CD4-positive, alpha-beta T cell (primary cell): Measurements from ENCODE around the gene NAPSA. TPM values are rescaled to one million over a fixed set of nuclear protein-coding genes. Genes with fewer than 3 reads are reported as not detected.
"Not testable (repeated sequence)": the region's sequence is repeated elsewhere in the genome, so short reads cannot be mapped to it uniquely, and the experiment has no call there.

Experiments
- ATAC-seq: fragments of 200-7000 bp; cut with Tn5 transposase; one replicate; pipeline ENCODE4 v1.10.0; 2022; ENCODE audit warnings: mild to moderate bottlenecking; ENCODE audit not compliant: poor library complexity
- CTCF ChIA-PET: fragments of 350-600 bp; sonication (Branson Sonifier 250); formaldehyde crosslinking; loops from one replicate; lab custom pipeline; 2021; ENCODE audit warnings: antibody characterized with exemption, inconsistent platforms; lab: Charles Lee
- POLR2A ChIA-PET: fragments of 350-600 bp; sonication (Branson Sonifier 250); formaldehyde crosslinking; loops from one replicate; lab custom pipeline; 2021; ENCODE audit warnings: antibody characterized with exemption, inconsistent platforms; lab: Charles Lee
- DNase-seq, 14 experiments: peaks; one replicate each; pipeline ENCODE4 v3.0.0-alpha.2; 2013 to 2020; ENCODE audit warnings: mixed read lengths in 2 of 14
- H3K27ac ChIP-seq, 2 donors: one replicate each; pipeline versions ENCODE4 v1.5.1 to v1.7.0; 2013; ENCODE audit warnings: low read length in 2 of 2, low read depth in 1 of 2, mild to moderate bottlenecking in 1 of 2
- H3K27me3 ChIP-seq, 2 experiments: 1 replicate in 1 of 2; 2 replicates in 1 of 2; pipeline versions ENCODE4 v1.6.1 to v1.7.0; 2013; ENCODE audit warnings: low read length in 2 of 2, control low read depth in 1 of 2, mild to moderate bottlenecking in 1 of 2, moderate library complexity in 1 of 2; ENCODE audit not compliant: insufficient read depth in 2 of 2, control insufficient read depth in 1 of 2
- H3K36me3 ChIP-seq: one replicate; pipeline ENCODE4 v1.6.1; 2013; ENCODE audit warnings: low read length, control low read depth; ENCODE audit not compliant: insufficient read depth
- H3K4me1 ChIP-seq: one replicate; pipeline ENCODE4 v1.6.1; 2013; ENCODE audit warnings: low read length, control low read depth; ENCODE audit not compliant: insufficient read depth
- H3K4me3 ChIP-seq: one replicate; pipeline ENCODE4 v1.5.1; 2013; ENCODE audit warnings: mild to moderate bottlenecking, low read length, moderate library complexity
- H3K9me3 ChIP-seq, 2 experiments: 1 replicate in 1 of 2; 2 replicates in 1 of 2; pipeline versions ENCODE4 v1.6.1 to v1.7.0; 2013; ENCODE audit warnings: low read length in 2 of 2, mild to moderate bottlenecking in 2 of 2, control low read depth in 1 of 2, moderate library complexity in 1 of 2; ENCODE audit not compliant: control insufficient read depth in 1 of 2, insufficient read depth in 1 of 2
- H3K27ac Mint-ChIP-seq: one replicate; pipeline ENCODE4 v1.8.0; 2020; ENCODE audit warnings: mixed read lengths
- H3K27me3 Mint-ChIP-seq: one replicate; pipeline ENCODE4 v1.8.0; 2021; ENCODE audit warnings: mixed read lengths
- H3K36me3 Mint-ChIP-seq: one replicate; pipeline ENCODE4 v1.8.0; 2021; ENCODE audit warnings: low read depth, mixed read lengths
- H3K4me1 Mint-ChIP-seq: one replicate; pipeline ENCODE4 v1.8.0; 2021; ENCODE audit warnings: low read depth, mixed read lengths
- H3K4me3 Mint-ChIP-seq: one replicate; pipeline ENCODE4 v1.8.0; 2020; ENCODE audit warnings: mild to moderate bottlenecking, mixed read lengths
- H3K9me3 Mint-ChIP-seq: one replicate; pipeline ENCODE4 v1.8.0; 2020; ENCODE audit warnings: mixed read lengths
- CTCF ChIP-seq: fragments of 200-600 bp; IDR thresholded peaks from one replicate; pipeline ENCODE4 v1.8.0; 2022; ENCODE audit warnings: antibody characterized with exemption, mild to moderate bottlenecking
- intact Hi-C, 2 experiments: fragments of 100-400 bp; cut with DNase I in 1 of 2; cut with micrococcal nuclease in 1 of 2; formaldehyde crosslinking; loops; one replicate each; pipeline versions ENCODE4 v1.15.1 to v1.9.0; 2023 to 2025; cut with DNase I, micrococcal nuclease
- total RNA-seq, 174 experiments: library from RNA in 2 of 174; stranded (reverse) in 2 of 174; gene quantifications; one replicate each; pipeline ENCODE4 v1.2.3 and lab custom pipeline; 2021 to 2026

The NAPSA gene
- total RNA-seq, 2 experiments from 2014 or later, result 0.61 to 0.91 TPM

- ChIA-PET CTCF (no interaction called here), POLR2A (no interaction called here)
- no peaks in the 10 kb centered on the region for H3K27me3 Mint-ChIP-seq
- peak in 1 of 14 experiments; percentile 6 for DNase-seq
- no peak overlapping the region for H3K27ac Mint-ChIP-seq
- no peak for ATAC-seq
- H3K36me3 Mint-ChIP-seq, result no peaks in the 10 kb centered on the region
- peaks cover 5% of the 10 kb centered on the region for H3K4me1 ChIP-seq
- no peaks in the 10 kb centered on the region for H3K9me3 Mint-ChIP-seq
- TF ChIP-seq CTCF, result no peak
- peaks cover 9% of the 10 kb centered on the region for H3K4me1 Mint-ChIP-seq
- intact Hi-C loops, result no loop called here
- peaks cover 5 to 10% of the 10 kb centered on the region in 2 experiments for H3K9me3 ChIP-seq
- H3K4me3 ChIP-seq, result no peak overlapping the region
- no peaks in the 10 kb centered on the region for H3K27me3 ChIP-seq
- H3K27ac ChIP-seq, result no peak overlapping the region
- no peak overlapping the region for H3K4me3 Mint-ChIP-seq
- H3K36me3 ChIP-seq, result no peaks in the 10 kb centered on the region
Observed at GRCh38 chr19:50349277-50350057, 16.0 kb downstream of the NAPSA start.

- CTCF ChIA-PET, H3K4me1 ChIP-seq, H3K36me3 Mint-ChIP-seq, H3K27me3 ChIP-seq, H3K4me1 Mint-ChIP-seq, H3K27ac ChIP-seq, ATAC-seq, H3K9me3 Mint-ChIP-seq, intact Hi-C loops, H3K27me3 Mint-ChIP-seq, H3K36me3 ChIP-seq: not testable (repeated sequence)
- peak overlapping the region; percentile 36 for H3K4me3 Mint-ChIP-seq
- Histone ChIP-seq H3K9me3 (peaks cover 5 to 11% of the 10 kb centered on the region in 2 experiments), H3K4me3 (peak overlapping the region; percentile 15)
- POLR2A ChIA-PET, result interaction anchor here (1.0 kb wide), 1 partner anchor 13 kb away, joined by 3 read pairs; no protein-coding TSS in a partner anchor
- peak in 1 of 14 experiments; percentile 9 for DNase-seq
- peak overlapping the region; percentile 21 for H3K27ac Mint-ChIP-seq
Observed at GRCh38 chr19:50347089-50347581, 18.3 kb downstream of the NAPSA start.

- Histone ChIP-seq H3K4me1 (peaks cover 5% of the 10 kb centered on the region), H3K4me3 (peak overlapping the region; percentile 25), H3K27me3 (no peaks in the 10 kb centered on the region), H3K9me3 (peaks cover 5 to 11% of the 10 kb centered on the region in 2 experiments), H3K27ac (no peak overlapping the region), H3K36me3 (no peaks in the 10 kb centered on the region)
- H3K27ac Mint-ChIP-seq, result no peak overlapping the region
- DNase-seq (peak in 1 of 14 experiments; percentile 39), ATAC-seq (no peak)
- H3K27me3 Mint-ChIP-seq, result no peaks in the 10 kb centered on the region
- CTCF ChIA-PET, result no interaction called here
- POLR2A ChIA-PET, result no interaction called here
- H3K4me1 Mint-ChIP-seq, result peaks cover 9% of the 10 kb centered on the region
- TF ChIP-seq CTCF, result no peak
- no peak overlapping the region for H3K4me3 Mint-ChIP-seq
- intact Hi-C loops, result no loop called here
- H3K36me3 Mint-ChIP-seq, result no peaks in the 10 kb centered on the region
- no peaks in the 10 kb centered on the region for H3K9me3 Mint-ChIP-seq
Observed at GRCh38 chr19:50344661-50345318, 20.6 kb downstream of the NAPSA start.
